SU-DHL-6 (cell line): ENCODE data around the gene NAV2.

Experiments
- CTCF ChIP-seq: fragments of 200-600 bp; sonication (generic); IDR thresholded peaks from one replicate; pipeline ENCODE4 v1.5.1; 2017; ENCODE audit warnings: antibody characterized with exemption, mild to moderate bottlenecking, low read length, moderate library complexity; ENCODE audit not compliant: insufficient read depth, poor library complexity, severe bottlenecking
- EZH2phosphoT487 ChIP-seq: fragments of 200-600 bp; sonication (generic), shearing (Covaris generic); conservative IDR thresholded peaks from 2 replicates; pipeline ENCODE4 v1.6.1; 2018; ENCODE audit warnings: mild to moderate bottlenecking, antibody characterized with exemption, low read length, moderate library complexity, mixed read lengths

GRCh38 chr11:19846654-19847305 lies 134.1 kb downstream of the NAV2 start:
- TF ChIP-seq CTCF (no peak), EZH2phosphoT487 (no peak)
